GM03348 (cell line): ENCODE data around the gene TXNIP.

ENCODE experiments used
- DNase-seq: peaks from one replicate; pipeline ENCODE4 v3.0.0; 2012; ENCODE audit warnings: low spot score

The TXNIP gene

DNA sequence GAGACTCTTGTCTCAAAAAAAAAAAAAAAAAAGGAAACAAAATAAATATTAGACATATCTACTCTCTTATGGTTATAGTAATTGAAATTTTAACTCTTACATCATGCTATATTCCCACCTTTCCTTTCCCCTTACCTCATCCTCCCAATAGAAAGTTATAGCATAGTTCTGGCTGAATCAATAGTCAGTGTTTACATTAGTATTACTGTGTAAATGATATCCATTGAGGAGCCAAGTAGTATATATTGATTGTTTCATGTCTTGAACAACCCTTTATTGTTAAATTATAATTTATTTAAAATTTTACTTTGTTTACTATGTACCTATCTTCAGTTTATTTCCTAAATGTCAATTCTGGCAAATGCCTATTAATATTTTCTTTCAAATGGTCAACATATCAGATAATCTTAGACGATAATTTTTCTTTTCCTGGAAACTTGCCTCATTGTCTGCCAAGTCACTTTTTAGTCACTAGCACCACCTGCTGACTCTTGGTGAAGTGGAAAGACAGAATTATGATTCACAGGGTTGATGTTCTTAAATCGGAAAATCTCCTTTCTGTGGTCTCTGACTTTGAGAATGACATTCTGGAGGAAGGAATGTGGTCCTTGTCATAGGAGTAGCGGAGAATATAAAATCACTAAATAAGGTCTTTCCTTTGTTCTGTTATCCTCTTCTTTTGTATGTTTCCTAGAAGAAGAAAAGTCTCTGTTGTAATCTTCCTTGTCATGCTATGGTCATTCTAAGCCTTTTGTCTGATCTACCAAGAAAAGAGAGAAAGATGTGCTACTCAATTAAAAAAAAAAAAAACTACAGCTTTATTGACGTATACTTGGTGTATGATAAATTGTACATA lies 16.6 kb upstream of the TXNIP start:
- peak; percentile 76 for DNase-seq

GRCh38 chr1:146010126-146010738 lies 13.9 kb upstream of the TXNIP start:
- DNase-seq: no peak

DNA sequence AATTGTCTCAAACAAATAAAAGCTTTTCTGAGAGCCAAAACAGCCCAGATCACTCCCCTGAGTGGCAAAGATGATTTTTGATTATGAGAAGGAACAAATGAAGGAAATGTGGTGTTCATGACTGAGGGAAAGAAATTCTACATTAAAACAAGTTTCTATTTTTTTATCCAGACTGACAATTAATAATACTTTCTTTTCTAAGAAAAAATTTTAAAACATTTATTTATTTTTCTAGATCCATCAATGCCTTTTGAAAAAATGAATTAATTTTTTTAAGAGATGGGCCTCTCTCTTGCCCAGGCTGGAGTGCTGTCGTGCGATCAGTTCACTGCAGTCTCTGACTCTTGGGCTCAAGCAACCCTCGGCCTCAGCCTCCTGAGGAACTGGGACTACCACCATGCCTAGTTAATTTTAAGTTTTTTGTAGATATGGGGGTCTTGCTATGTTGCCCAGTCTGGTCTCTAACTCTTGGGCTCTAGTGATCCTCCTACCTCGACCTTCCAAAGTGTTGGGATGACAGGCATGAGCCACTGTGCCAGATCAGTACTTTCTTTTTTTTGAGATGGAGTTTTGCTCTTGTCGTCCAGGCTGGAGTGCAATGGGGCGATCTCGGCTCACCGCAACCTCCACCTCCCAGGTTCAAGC lies 11.2 kb upstream of the TXNIP start:
- no peak for DNase-seq

GRCh38 chr1:146001709-146002108 lies 5.3 kb upstream of the TXNIP start:
- no peak for DNase-seq

DNA sequence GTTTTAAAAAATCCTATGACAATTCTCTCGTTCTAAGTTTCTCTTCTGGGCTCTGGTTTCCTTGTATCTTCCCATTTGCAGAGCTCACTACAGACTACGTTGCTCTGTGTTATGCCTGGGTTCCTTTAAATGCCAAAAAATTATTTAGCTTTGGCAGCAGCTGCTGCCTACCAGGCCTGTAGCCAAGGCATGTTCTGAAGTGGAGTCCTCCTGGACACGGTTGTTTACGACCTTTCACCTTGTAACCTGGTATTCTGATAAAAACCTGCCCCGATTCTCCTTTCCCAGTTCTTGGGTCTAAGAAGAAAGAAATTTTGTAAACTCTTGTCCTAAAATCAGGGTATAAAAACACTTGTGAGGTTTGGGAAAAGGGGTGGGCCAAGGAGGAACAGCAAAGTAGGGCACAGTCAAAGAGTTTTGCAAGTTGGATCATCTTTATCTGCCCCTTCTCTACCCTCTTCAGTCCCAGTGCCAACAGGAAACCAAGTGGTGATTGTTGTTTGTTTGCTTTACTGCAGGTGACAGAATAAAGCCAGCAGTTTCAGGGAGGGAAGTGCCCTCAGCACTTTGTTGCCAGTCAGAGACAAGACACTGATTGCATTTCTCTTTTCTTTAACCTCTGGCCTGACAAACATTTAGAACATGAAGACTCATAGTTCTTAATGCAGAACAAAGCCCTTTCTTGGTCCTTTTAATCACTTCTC lies 3.1 kb upstream of the TXNIP start:
- DNase-seq: no peak

DNA sequence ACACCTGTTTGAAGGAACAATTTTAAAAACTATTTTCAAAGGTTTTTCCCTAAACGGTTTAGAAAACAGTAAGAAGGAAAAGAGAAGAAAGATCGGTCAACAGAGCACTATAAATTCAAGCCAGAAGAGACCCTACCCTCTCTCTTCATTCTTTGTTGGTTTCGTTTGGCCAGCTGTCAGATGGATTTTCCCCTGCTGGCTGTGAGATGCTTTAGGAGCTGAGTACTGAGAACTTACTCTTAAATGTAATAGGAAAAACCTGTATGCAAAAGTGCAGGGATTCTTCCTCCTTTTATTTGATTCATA lies 1.3 kb upstream of the TXNIP start:
- no peak for DNase-seq

DNA sequence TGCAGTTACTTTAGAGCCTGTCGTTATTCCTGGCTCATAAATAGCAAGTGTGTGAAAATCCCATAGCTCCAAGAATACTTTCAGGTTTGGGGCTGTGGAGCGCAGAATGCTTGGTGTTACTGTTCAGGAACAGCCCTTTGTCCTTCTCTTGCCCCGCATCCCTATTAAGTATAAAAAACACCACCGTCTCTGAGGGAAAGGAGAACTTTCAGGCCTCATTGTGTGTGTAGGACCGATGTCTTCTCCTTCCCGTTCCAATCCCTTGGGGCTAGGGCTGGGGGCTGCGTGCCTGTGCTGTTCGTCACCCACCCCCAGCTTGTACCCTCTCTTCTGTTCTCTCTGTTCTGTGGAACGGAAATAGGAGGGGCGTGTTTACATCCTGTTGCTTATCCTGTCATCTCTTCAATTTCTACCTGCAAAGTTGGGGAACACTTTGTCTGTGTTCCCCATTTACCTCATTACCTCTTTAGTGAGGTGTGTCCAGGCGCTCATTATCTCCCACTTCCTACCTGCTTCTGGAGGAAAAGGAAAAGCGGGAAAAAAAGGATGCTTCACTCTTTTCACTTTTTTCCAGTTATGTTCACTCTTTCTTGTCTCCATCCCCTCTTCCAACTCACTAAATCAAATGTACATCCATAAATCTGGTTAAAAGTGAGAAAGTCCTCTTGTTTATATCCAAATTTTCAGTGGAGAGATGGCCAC lies 788 bp upstream of the TXNIP start:
- DNase-seq: no peak

DNA sequence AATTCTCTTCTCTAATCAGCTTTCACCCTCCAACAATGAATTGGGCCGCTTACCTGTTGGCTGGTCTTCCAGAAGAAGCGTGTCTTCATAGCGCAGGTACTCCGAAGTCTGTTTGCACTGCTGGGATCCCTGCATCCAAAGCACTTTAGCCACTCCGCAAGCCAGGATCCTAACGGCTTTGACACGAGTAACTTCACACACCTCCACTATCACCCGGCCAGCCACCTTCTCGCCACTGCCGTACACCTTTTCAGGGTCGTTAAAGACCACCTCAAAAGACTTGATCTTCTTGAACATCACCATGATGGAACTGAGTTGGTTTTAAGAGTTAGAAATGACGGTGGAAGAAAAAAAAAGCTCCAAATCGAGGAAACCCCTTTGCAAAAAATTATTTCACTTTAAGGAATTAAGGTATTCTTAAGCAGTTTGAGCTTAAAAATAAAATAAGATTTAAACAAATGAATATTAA lies 381 bp downstream of the TXNIP start:
- DNase-seq: no peak

DNA sequence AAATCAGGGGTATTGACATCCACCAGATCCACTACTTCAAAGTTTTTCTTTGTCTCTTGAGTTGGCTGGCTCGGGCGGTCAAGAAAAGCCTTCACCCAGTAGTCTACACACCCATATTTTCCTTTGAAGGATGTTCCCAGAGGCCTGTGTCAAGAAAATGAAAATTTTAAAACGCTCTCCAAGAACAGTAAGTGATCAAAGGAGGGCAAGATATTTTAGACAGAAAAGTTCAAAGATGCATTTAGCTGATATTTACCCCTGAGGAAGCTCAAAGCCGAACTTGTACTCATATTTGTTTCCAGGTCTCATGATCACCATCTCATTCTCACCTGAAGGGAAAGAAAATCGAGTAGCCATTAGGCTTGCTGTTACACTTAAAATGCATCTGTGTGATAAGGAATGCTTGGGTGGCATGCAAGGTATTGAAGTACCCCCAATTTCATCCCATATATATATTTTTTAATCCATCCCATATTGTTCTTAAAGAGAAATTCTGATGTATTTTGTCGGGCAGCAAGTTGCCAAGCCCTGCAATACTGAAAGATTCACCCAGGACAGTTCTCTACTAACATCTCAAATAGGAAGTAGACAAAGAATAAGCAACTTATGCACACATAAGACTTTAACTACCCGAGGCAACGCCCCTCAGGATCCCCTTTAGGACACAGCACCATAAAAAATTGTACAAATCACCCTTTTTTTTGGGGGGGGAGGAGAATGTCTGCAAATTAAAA lies 1.1 kb downstream of the TXNIP start:
- no peak for DNase-seq

- DNase-seq: no peak
These were observed 1.8 kb downstream of the TXNIP start for GRCh38 chr1:145994391-145995120.

DNA sequence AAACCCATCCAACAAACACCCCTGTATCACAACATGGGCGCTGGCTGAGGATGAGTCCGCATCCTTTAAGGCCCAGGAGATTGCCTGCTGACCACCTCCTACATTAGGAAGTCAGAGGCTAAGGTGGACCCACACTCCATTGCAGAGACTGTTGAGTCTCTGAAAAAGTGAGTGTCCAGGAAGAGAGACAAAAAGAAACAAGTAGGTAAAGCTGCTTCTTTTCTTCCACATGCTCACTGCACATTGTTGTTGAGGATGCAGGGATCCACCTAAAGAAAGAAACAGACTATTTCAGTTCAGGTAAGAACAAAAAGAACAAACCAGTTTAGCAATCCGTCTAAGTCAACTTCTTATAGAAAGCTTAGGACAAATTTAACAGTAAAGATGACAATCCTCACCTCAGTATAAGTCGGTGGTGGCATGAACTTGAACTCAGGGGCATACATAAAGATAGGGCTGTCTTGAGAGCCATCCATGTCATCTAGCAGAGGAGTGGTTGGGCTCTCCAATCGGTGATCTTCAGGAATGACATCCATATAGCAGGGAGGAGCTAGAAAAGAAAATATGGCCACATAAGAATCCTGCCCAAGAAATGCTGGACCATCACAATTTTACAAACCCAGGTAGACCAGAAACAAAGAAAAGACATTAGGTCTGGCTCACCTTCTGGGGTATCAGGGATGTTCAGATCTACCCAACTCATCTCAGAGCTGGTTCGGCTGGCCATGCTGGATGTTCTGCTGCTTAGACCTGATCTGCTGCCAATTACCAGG lies 2.6 kb downstream of the TXNIP start:
- no peak for DNase-seq

- DNase-seq: no peak
These were observed 3.3 kb downstream of the TXNIP start for GRCh38 chr1:145992958-145993617.

GRCh38 chr1:145992502-145992936 lies 3.9 kb downstream of the TXNIP start:
- DNase-seq: no peak

DNA sequence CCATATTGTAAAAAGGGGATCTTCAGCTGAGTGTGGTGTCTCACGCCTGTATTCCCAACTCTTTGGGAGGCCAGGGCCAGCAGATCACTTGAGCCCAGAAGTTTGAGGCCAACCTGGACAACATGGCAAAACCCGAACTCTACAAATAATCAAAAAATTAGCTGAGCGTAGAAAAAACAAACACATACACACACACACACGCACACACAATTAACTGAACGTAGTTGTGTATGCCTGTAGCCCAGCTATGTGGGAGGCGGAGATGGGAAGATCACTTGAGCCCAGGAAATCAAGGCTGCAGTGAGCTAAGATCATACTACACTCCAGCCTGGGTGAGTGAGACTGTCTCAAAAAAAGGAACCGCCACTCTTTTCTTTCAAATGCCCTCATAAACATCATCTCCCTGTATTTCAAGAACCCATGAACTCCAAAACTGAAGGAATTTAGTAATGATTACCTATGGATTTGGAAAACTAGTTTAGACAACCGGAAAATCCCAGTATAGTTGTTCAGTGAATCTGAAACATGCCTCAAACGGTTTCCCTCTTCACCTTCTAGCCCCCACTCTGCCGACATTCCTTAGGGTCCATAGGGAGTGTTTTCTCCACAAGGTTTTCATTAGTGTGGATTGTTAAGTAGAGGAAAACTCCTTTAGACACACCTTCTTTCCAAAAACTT lies 4.5 kb downstream of the TXNIP start:
- no peak for DNase-seq

- DNase-seq: no peak
These were observed 6.0 kb downstream of the TXNIP start for GRCh38 chr1:145990249-145990855.

DNA sequence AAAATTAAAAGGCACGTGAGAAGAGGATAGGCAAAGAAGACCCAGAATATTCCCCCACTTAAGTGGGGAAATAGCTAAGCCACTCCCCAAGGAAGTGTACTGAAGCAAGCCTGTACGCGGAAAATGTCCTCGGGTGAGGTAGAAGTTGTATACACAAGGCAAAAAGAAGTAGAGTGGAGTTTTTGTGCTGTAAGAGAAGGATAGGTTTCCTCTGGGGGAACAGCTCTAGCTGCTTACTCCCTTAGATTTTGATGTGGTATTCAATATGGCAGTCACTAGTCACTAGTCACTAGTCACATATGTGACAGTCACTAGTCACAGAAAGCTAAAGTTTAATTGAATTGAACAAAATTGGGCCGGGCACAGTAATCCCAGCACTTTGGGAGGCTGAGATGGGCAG lies 7.6 kb downstream of the TXNIP start:
- no peak for DNase-seq

DNA sequence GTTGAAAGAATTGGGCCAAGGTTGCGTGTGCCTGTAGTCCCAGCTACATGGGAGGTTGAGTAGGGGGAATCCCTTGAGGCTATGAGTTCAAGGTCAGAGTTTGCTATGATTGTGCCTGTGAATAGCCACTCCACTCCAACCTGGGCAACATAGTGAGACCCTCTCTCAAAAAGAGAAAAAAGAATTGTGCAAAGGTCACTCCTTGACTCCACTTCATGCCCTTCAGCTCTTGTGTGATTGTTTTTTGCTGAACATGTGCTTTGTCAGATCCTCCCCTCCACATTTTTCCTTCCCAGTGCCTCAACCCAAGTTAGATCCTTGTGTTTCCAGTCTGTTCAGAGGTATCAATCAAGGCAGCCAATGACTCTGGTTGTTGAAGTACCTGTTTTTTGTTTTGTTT lies 8.5 kb downstream of the TXNIP start:
- no peak for DNase-seq

GRCh38 chr1:145986551-145986950 lies 9.8 kb downstream of the TXNIP start:
- DNase-seq: no peak
